ENCODE measurements around the gene HMG20B.
A peak's percentile ranks its signal among the peaks of the same experiment; 100 is the strongest.

Gene HMG20B

GRCh38 chr19:3537438-3538240 lies 35.1 kb upstream of the HMG20B start:
- no peak for DNase-seq

DNA sequence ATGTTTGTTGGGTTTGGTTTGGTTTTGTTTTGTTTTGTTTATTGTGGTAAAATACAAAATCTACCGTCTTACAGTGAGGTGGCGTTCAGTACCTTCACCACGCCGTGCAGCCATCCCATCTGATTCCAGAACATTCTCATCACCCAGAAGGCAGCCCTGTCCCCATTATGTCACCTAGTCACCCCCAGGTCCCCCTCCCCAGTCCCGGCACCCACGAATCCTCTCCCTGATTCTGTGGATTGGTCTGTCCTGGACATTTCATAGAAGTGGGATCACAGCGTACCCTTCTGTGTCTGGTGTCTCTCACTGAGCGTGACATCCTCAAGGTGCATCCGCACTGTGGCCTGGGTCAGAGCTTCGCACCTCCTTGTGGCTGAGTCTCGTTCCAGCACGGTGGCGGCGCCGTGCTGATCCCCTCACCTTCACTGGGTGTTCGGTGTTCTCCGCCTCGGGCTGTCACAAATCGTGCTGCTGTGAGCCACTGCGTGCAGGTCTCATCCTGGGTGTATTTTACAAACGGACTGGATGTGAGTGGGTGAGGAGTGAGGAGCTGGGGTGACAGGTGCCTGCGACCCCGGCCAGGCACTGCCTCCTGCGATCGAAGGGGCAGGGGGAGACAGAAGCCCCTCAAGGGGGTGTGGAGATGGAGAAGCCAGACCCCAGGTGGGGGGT lies 34.4 kb upstream of the HMG20B start:
- DNase-seq: no peak

DNA sequence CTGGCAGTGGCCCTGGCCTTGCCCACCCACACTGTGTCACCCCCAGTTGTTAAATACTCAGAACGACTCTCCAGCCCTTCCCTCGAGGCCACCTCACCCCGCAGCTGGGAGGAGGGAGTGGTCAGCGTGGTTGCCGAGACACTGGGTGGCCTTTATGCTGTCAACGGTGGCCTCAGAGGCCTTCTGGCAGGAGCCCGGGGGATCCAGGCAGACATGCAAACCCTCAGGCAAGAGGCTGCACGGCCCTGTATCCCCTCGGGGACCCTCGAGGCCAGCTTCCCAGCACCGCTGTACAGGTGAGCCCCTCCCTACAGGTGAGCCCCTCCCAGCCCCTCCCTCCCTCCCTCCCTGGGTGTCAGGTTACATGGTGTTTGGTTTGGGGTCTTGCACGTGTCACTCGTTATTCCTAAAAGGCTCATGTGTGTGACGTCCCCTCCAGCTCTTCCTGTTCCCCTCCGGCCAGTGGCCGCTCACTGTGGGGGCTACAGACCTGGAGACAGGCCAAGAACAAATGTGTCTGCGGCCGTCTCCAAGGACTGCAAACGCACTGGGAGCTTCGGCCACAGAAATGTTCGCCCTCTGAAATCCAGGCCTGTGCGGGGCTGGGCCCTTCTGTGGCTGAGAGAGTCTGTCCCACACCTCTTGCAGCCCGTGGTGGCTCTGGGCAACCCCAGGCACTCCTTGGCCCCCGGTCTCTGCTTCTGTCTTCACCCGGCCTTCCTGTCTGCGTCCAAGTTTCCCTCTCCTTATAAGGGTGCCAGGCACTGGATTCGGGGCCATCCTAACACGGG lies 33.6 kb upstream of the HMG20B start, which contains the start of gene TEKTIP1:
Gene TEKTIP1 (plus strand): TSS at position 210 of the 791 bp plus-strand sequence. CDS start 4 bp downstream, at position 214.
- no peak for DNase-seq

DNA sequence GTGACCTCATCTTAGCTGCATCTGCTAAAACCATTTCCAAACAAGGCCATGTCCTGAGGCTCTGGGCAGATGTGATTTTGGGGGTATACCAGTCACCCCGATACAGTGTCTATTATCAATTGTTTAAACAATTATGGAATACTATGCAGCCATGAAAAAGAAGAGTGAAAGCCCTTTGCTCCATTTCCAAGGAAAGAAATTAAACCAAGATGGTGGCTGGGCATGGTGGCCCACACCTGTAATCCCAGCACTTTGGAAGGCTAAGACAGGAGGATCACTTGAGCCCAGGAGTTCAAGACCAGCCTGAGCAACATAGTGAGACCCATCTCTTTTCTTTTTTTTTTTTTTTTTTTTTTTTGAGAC lies 33.0 kb upstream of the HMG20B start:
- DNase-seq: no peak

DNA sequence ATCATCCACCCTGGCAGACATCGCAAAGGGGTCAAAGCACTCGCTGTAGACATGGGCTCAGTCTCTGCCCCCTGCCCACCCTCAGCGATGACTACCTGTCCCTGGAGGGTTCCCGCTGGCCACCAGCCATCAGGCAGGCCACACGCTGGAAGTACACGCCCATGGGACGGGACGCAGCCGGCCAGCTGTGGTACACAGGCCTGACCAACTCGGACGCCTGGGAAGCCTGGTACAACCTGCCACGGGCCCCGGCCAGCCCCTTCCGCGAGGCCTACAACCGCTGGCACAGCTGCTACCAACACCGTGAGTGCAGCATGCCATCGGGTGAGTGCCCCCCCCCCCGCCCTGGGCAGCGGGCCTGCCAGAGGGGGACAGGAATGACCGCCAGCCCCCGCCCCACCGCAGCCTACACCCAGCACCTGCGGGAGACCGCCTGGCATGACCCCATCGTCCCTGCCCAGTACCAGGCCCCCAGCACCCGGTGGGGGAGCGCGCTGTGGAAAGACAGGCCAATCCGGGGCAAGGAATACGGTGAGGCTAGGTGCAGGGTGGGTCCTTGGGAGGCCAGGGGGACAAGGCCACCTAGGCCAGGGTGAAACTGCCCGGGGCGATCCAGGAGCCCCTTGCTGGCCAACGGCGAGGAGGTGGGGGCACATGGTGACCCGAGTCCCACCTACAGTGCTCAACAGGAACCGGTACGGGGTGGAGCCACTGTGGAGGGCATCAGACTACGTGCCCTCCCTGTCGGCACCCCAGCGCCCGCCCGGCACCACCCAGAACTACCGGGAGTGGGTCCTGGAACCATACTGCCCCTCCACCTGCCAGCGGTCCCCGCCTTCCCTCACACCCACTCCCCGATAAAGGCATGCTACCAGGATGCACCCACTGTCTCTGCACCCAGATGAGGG lies 29.3 kb upstream of the HMG20B start:
- no peak for DNase-seq

- no peak for DNase-seq
These were observed 28.7 kb upstream of the HMG20B start for GRCh38 chr19:3544058-3544376.

- DNase-seq: peak; percentile 56 to 81 (median 72)
These were observed 27.7 kb upstream of the HMG20B start for GRCh38 chr19:3544742-3545668.

GRCh38 chr19:3545669-3546034 lies 27.1 kb upstream of the HMG20B start:
- DNase-seq: no peak

DNA sequence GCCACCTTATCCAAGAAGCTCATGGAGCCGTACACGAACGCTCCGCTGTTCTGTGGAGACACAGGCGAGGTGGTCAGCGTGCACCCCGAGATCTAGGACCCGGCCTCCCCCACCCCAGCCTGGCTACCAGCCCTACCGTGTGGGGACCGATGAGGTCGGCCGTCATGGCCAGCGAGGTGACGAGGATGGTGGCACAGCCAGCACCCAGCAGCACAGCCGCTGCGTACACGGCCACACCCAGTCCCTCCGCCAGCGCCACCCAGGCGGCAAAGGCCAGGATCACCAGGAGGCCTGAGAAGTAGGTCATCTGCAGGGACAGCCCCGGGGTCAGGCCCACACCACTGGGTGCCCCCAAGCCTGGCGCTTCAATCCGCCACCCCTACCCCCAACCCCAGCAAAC lies 26.6 kb upstream of the HMG20B start:
- DNase-seq: no peak

- DNase-seq: peak in 1 of 4 experiments; percentile 31
These were observed 25.4 kb upstream of the HMG20B start for GRCh38 chr19:3547301-3547731.

DNA sequence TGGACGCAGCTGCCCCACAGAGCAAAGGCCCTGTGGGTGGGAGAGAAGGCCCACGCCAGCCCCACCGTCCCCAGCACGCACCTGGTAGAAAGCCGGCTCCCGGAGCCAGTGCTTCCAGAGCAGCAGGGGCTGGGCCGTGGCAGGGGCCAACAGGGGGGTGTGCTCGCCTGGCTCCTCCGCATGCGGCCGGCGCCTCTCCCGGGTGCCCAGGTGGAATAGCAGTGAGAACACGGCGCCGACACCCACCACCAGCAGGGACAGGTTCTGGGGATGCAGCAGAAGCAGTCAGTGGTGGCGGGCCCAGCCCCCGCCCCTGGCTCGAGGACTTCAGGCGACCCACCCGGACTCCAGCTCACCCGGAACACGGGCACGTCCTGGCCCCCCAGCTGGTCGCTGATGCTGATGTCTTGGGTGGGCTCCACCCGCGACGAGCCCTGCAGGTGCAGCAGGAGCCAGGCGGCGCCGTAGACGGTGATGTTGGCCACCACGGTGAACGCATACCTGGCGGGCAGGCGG lies 24.9 kb upstream of the HMG20B start:
- no peak for DNase-seq

DNA sequence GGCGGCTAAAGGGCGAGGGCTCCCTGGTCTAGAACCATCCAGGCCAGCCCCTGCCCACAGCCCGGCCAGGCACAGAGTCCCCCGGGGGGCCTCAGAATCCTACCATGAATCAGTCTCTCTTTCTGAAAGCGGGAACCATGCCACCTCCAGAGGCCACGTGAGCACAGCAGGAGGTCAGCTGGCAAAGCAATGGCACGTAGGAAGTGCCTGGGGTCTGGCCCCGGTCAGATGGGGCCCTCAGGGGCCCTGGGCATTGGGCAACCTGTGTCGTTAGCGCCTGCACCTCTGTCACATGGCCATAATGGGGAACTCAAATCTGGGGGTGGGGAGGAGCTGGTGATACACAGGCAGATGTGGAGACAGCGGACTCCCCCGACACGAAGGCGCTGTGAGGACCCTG lies 24.1 kb upstream of the HMG20B start:
- no peak for DNase-seq

DNA sequence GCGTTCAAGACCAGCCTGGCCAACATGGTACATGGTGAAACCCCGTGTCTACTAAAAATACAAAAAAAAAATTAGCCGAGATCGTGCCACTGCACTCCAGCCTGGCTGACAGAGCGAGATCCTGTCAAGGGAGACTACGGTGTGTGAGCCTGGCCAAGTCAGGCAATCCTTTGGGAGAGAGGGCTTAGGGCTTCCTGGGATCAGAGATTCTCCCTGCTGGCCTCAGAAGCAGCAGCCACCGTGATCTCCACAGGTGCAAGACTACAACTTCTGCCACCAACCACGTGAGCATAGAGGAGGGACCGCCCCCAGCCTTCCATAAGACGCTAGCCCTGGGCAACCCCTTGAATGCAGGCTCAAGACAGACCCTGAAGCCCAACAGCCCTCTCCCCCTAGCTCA lies 22.9 kb upstream of the HMG20B start:
- DNase-seq: no peak

DNA sequence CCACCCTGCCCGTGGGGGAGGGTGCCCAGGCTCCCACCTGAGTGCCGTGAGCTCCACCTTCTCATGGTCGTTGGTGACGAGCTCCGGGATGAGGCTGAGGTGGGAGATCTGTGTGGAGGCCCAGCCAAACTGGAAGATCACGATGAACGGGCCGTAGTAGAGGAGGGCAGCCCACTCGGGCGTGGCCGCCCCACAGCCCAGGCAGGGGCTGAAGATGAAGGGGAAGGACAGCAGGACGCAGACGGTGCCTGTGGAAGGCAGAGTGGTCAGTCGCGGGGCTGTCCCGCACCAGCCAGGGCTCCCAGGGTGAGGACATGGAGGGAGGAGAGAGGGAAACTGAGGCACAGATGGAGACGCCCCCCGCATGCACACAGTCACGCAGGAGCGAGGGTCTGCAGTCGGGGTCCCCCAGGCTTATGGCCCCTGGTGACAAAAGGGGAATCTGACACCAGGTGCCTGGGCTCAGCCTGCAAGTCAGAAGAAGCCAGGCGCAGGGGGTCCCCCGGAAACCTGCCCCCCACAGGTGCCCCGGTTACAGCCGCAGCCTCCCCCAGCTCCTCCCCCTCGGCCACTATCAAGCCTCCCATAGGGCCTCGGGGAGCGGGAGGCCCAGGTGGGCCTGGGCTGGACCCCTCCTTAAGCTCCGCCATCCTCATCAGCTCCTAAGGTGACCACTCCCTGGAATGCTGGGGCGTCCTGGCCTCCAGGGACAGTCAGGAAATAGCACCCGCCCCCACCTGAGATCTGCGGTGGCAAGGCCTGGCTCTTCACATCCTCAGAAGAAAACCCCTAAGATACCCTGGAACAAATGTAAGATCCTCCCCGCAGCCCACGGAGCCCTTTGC lies 21.6 kb upstream of the HMG20B start:
- no peak for DNase-seq

GRCh38 chr19:3551792-3552095 lies 21.0 kb upstream of the HMG20B start:
- DNase-seq: no peak

- DNase-seq: no peak
These were observed 18.3 kb upstream of the HMG20B start for GRCh38 chr19:3554254-3555083.

- DNase-seq: no peak
These were observed 16.9 kb upstream of the HMG20B start for GRCh38 chr19:3555653-3556422.

DNA sequence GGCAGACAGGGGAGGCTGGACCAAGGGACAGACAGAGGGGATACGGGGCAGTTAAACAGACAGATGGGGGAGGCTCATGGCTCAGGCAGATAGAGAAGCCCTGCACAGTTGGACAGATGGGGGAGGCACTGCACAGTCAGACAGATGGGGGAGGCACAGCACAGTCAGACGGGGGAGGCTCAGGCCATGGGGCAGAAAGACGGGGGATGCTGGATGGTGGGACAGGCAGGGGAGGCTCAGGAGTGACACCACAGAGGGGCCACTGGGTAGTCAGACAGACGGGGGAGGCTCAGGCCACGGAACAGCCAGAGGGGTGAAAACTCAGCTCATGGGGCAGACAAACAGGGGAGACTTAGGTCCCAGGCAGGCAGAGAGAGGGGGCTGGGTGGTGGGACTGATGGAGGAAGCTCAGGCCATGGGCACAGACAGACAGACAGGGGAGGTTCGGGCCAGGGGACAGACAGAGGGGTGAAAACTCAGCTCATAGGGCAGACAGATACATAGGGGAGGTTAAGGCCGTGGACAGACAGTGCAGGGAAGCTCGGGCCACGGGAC lies 16.2 kb upstream of the HMG20B start:
- no peak for DNase-seq

Measured in activated CD4-positive, CD25-positive, alpha-beta regulatory T cell (primary cell).